NT2/D1 (cell line): Measurements from ENCODE around the gene SRGAP3.

ENCODE experiments used
- YY1 ChIP-seq: IDR thresholded peaks from 2 replicates; pipeline ENCODE4 v1.6.1; 2011; ENCODE audit not compliant: insufficient read length, insufficient read depth
- ZNF274 ChIP-seq: IDR thresholded peaks from 2 replicates; pipeline ENCODE4 v1.6.1; 2011; ENCODE audit warnings: mild to moderate bottlenecking, low read depth, low read length

- TF ChIP-seq ZNF274 (no peak), YY1 (no peak)
Observed at GRCh38 chr3:8988384-8988655, 261.1 kb downstream of the SRGAP3 start.
